Right cardiac atrium (tissue), 5 donors: ENCODE measurements around the gene CHST11. TPM values are rescaled to one million over a fixed set of nuclear protein-coding genes. Genes with fewer than 3 reads are reported as not detected.

Source experiments
- ATAC-seq, 2 donors: fragments of 200-7000 bp; cut with Tn5 transposase; one replicate each; pipeline versions ENCODE4 v1.8.0 to v1.9.1; 2020; ENCODE audit warnings: moderate library complexity in 2 of 2, mild to moderate bottlenecking in 1 of 2
- DNase-seq, 3 donors: peaks; one replicate each; pipeline ENCODE4 v3.0.0-alpha.2; 2020
- H3K27ac ChIP-seq: one replicate; pipeline ENCODE4 v1.5.1; 2013; ENCODE audit warnings: mild to moderate bottlenecking, low read length, control low read depth, moderate library complexity
- H3K27me3 ChIP-seq: one replicate; pipeline ENCODE4 v1.6.1; 2013; ENCODE audit not compliant: control insufficient read depth, insufficient read depth
- H3K4me1 ChIP-seq: one replicate; pipeline ENCODE4 v1.6.1; 2013; ENCODE audit warnings: low read length; ENCODE audit not compliant: control insufficient read depth, insufficient read depth
- H3K4me3 ChIP-seq: one replicate; pipeline ENCODE4 v1.5.1; 2013; ENCODE audit warnings: low read length, control low read depth
- H3K9me3 ChIP-seq: one replicate; pipeline ENCODE4 v1.6.1; 2013; ENCODE audit warnings: low read length; ENCODE audit not compliant: control insufficient read depth
- WGBS: extraction: QIAGEN DNeasy Blood & Tissue Kit; methylation state at CpG from one replicate; pipeline ENCODE4 v1.1.7; 2013; 5-methylcytosine and 5-hydroxymethylcytosine counted together
- intact Hi-C, 4 donors: fragments of 100-400 bp; cut with DNase I; formaldehyde crosslinking; loops; one replicate each; pipeline versions ENCODE4 v1.11.0 to v1.14.0; 2022 to 2023
- polyA plus RNA-seq: library from polyadenylated mRNA; stranded (reverse); fragments of 200-250 nt; gene quantifications from one replicate; pipeline ENCODE4 v1.2.3, GENCODE V29; 2013
- total RNA-seq, 4 donors: library from RNA; stranded (reverse); fragmentation: NEBNext Ultra II Directional; extraction: Animal tissue kit (Norgen Biotek cat#: 25700); gene quantifications; one replicate each; pipeline ENCODE4 v1.2.1, GENCODE V29; 2021
- donor health status: healthy with polysubstance abuse.
- donor health status: DM: no; HTN: yes; CAD: no.
- donor health status: DM: no; HTN: no; CAD: no.
- donor health status: DM: no; HTN: yes; CAD: no; lungs with severe emphysema.
- donor health status: DM: yes; HTN: yes; CAD: no.

The CHST11 gene
- total and polyA plus RNA-seq, 5 donors, result 3.1 to 11.8 (median 9.9) TPM

DNA sequence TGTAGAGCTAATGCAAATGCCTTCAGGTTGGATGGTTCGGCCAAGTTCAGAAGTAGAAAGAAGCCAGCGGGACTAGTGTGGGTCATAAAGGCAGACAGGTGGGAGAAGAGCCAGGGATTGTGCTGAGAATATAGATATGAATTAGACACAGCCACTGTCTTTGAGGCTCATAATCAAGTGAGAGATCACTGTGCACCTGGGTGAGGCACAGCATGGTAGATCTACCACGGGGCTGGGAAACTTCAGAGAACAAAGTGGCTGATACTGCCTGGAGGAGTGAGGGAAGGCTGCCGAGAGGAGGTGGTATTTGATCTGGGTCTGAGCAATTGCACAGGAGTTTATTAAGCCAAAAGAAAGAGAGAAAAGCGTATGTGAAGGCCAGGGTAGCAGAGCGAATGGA lies 40.6 kb upstream of the CHST11 start:
- no peak overlapping the region for H3K27ac ChIP-seq
- 83% methylated on average over 6 of the region's 6 CpGs for WGBS
- no peak for ATAC-seq
- no peaks in the 10 kb centered on the region for H3K4me1 ChIP-seq
- intact Hi-C loops, result no loop called here
- no peak overlapping the region for H3K4me3 ChIP-seq
- H3K27me3 ChIP-seq, result no peaks in the 10 kb centered on the region
- H3K9me3 ChIP-seq, result no peaks in the 10 kb centered on the region
- no peak for DNase-seq

- Histone ChIP-seq H3K4me1 (no peaks in the 10 kb centered on the region), H3K27me3 (no peaks in the 10 kb centered on the region), H3K27ac (no peak overlapping the region), H3K9me3 (no peaks in the 10 kb centered on the region), H3K4me3 (no peak overlapping the region)
- intact Hi-C loops, result no loop called here
- DNase-seq, result no peak
- 0% methylated on average over 1 of the region's 1 CpG for WGBS
- no peak for ATAC-seq
Observed at GRCh38 chr12:104416585-104416984, 40.2 kb upstream of the CHST11 start.

DNA sequence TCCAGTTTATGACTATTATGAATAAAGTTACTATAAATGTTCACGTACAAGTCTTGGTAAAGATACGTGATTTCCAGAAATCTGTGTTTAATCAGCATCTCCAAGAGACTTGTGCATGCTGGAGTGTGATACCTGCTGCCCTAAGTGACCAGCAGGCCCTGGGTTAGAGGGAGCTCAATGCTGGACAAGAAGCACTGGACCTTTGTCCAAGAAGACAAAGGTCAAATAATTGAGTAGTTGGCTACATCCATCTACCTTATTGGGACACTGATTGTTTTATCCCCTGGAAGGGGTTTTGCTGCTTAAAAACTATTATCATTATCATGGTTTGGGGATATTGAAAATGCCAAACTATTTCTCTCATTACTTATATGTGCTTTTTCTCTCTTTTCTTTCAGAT lies 37.0 kb upstream of the CHST11 start:
- H3K4me3 ChIP-seq, result no peak overlapping the region
- no peaks in the 10 kb centered on the region for H3K27me3 ChIP-seq
- no peak overlapping the region for H3K27ac ChIP-seq
- intact Hi-C loops, result no loop called here
- no peaks in the 10 kb centered on the region for H3K9me3 ChIP-seq
- no peak for DNase-seq
- no peaks in the 10 kb centered on the region for H3K4me1 ChIP-seq
- WGBS, result 92% methylated on average over 2 of the region's 2 CpGs
- no peak for ATAC-seq

DNA sequence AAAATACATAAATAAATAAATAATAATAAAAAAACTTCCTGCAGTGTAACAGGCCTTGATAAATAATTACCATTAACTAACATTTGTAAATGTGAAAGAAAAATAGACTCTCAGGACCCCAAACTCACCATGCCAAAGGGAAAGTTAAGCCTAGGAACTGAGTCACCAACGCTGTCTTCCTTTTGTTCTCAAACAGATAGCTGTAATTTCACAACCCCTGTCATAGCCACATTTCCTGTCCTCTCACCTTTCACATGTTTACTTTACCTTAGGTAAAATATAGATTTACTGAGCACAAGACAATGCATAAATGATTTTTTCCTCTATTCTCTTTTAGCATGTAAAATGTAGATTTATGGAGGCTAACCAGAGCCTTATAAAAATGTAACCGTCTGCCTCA lies 35.9 kb upstream of the CHST11 start:
- WGBS, result 64% methylated on average over 2 of the region's 2 CpGs
- no peak for ATAC-seq
- no peak overlapping the region for H3K27ac ChIP-seq
- H3K4me3 ChIP-seq, result no peak overlapping the region
- intact Hi-C loops, result no loop called here
- no peaks in the 10 kb centered on the region for H3K9me3 ChIP-seq
- H3K27me3 ChIP-seq, result no peaks in the 10 kb centered on the region
- DNase-seq, result no peak
- no peaks in the 10 kb centered on the region for H3K4me1 ChIP-seq

DNA sequence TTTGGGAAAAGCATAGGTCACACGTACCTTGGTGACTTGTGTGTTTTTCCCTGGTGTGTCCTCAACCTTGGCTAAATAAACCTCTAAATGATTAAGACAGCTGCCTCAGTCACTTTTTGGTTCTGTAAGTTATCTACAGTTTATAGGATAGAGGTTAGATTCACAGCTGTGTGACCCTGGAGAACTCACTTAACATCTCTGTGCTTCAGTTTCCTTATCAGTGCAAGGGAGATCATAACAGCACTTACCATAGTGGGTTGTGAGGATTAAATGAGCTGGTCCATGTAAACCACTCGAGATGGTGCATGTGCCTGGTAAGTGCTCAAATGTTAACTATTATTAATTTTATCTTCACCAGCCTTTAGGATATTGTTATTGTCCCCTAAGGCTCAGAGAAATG lies 35.4 kb upstream of the CHST11 start:
- Histone ChIP-seq H3K4me1 (no peaks in the 10 kb centered on the region), H3K4me3 (no peak overlapping the region), H3K27ac (no peak overlapping the region), H3K9me3 (no peaks in the 10 kb centered on the region), H3K27me3 (no peaks in the 10 kb centered on the region)
- DNase-seq (no peak), ATAC-seq (no peak)
- intact Hi-C loops, result no loop called here
- WGBS, result 80% methylated on average over 2 of the region's 2 CpGs

GRCh38 chr12:104422441-104422840 lies 34.3 kb upstream of the CHST11 start:
- no peak overlapping the region for H3K4me3 ChIP-seq
- H3K4me1 ChIP-seq, result no peaks in the 10 kb centered on the region
- WGBS, result 58% methylated on average over 1 of the region's 1 CpG
- no peaks in the 10 kb centered on the region for H3K9me3 ChIP-seq
- no peak overlapping the region for H3K27ac ChIP-seq
- no peaks in the 10 kb centered on the region for H3K27me3 ChIP-seq
- intact Hi-C loops, result no loop called here
- no peak for ATAC-seq
- no peak for DNase-seq

GRCh38 chr12:104423273-104423672 lies 33.5 kb upstream of the CHST11 start:
- Histone ChIP-seq H3K4me1 (no peaks in the 10 kb centered on the region), H3K27me3 (no peaks in the 10 kb centered on the region), H3K4me3 (no peak overlapping the region), H3K27ac (no peak overlapping the region), H3K9me3 (no peaks in the 10 kb centered on the region)
- no peak for ATAC-seq
- no peak for DNase-seq
- WGBS, result 84% methylated on average over 3 of the region's 3 CpGs
- intact Hi-C loops, result no loop called here

- H3K27me3 ChIP-seq, result no peaks in the 10 kb centered on the region
- no peaks in the 10 kb centered on the region for H3K9me3 ChIP-seq
- H3K4me3 ChIP-seq, result no peak overlapping the region
- intact Hi-C loops, result no loop called here
- ATAC-seq (peak; percentile 24 to 65), DNase-seq (no peak)
- 80% methylated on average over 5 of the region's 5 CpGs for WGBS
- H3K4me1 ChIP-seq, result no peaks in the 10 kb centered on the region
- H3K27ac ChIP-seq, result no peak overlapping the region
Observed at GRCh38 chr12:104423809-104424208, 32.9 kb upstream of the CHST11 start.

- Histone ChIP-seq H3K27ac (no peak overlapping the region), H3K4me1 (no peaks in the 10 kb centered on the region), H3K9me3 (no peaks in the 10 kb centered on the region), H3K27me3 (no peaks in the 10 kb centered on the region), H3K4me3 (no peak overlapping the region)
- DNase-seq (no peak), ATAC-seq (no peak)
- intact Hi-C loops, result no loop called here
- WGBS, result 79% methylated on average over 1 of the region's 1 CpG
Observed at GRCh38 chr12:104424955-104425354, 31.8 kb upstream of the CHST11 start.

- Histone ChIP-seq H3K4me3 (no peak overlapping the region), H3K27ac (no peak overlapping the region), H3K4me1 (no peaks in the 10 kb centered on the region), H3K27me3 (no peaks in the 10 kb centered on the region), H3K9me3 (no peaks in the 10 kb centered on the region)
- intact Hi-C loops, result no loop called here
- DNase-seq (no peak), ATAC-seq (no peak)
- 90% methylated on average over 4 of the region's 4 CpGs for WGBS
Observed at GRCh38 chr12:104425614-104426013, 31.1 kb upstream of the CHST11 start.

DNA sequence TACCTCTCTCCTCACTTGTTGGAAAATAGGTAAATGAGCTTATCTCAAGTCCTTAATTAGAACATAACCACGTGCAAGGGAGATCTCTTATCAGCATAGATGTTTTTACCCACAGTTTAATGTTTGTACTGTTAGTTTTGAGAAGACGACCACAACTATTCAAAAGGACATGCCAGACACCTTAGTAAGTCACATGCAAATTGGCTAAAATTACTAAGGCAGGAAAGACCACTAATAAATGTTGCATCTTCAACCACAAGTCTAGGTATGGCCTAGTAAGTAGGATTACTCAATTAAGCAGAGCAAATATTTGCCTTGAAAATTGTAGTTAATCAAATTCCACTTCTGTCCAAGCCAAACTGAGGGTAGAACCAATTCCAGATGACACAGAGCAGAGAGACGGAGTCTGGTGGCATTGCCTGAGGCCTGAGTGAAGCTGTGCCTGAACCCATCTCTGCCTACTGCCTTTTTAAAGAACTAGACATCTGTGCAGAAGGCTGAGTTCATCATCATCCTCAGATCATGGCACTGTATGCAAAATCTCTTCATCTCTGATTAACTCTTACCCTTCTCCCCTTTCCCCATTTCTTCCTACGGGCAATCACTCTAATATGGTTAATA lies 29.7 kb upstream of the CHST11 start:
- intact Hi-C loops, result no loop called here
- H3K27ac ChIP-seq, result no peak overlapping the region
- ATAC-seq, result no peak
- no peaks in the 10 kb centered on the region for H3K4me1 ChIP-seq
- no peaks in the 10 kb centered on the region for H3K27me3 ChIP-seq
- H3K4me3 ChIP-seq, result no peak overlapping the region
- DNase-seq, result no peak
- no peaks in the 10 kb centered on the region for H3K9me3 ChIP-seq
- WGBS, result 77% methylated on average over 4 of the region's 4 CpGs

GRCh38 chr12:104427547-104427938 lies 29.2 kb upstream of the CHST11 start:
- WGBS, result 97% methylated on average over 1 of the region's 1 CpG

More at GRCh38 chr12:104427547-104427938, 29.2 kb upstream of the CHST11 start:
- Histone ChIP-seq H3K27me3 (no peaks in the 10 kb centered on the region), H3K27ac (no peak overlapping the region), H3K9me3 (no peaks in the 10 kb centered on the region), H3K4me3 (no peak overlapping the region), H3K4me1 (no peaks in the 10 kb centered on the region)
- DNase-seq (no peak), ATAC-seq (no peak)
- intact Hi-C loops, result no loop called here
